CD4-positive, alpha-beta T cell (primary cell): ENCODE data around the gene TMPRSS11E. TPM values are rescaled to one million over a fixed set of nuclear protein-coding genes. Genes with fewer than 3 reads are reported as not detected.

Source experiments
- ATAC-seq: fragments of 200-7000 bp; cut with Tn5 transposase; one replicate; pipeline ENCODE4 v1.10.0; 2022; ENCODE audit warnings: mild to moderate bottlenecking; ENCODE audit not compliant: poor library complexity
- CTCF ChIA-PET: fragments of 350-600 bp; sonication (Branson Sonifier 250); formaldehyde crosslinking; loops from one replicate; lab custom pipeline; 2021; ENCODE audit warnings: antibody characterized with exemption, inconsistent platforms; lab: Charles Lee
- POLR2A ChIA-PET: fragments of 350-600 bp; sonication (Branson Sonifier 250); formaldehyde crosslinking; loops from one replicate; lab custom pipeline; 2021; ENCODE audit warnings: antibody characterized with exemption, inconsistent platforms; lab: Charles Lee
- DNase-seq, 14 experiments: peaks; one replicate each; pipeline ENCODE4 v3.0.0-alpha.2; 2013 to 2020; ENCODE audit warnings: mixed read lengths in 2 of 14
- H3K27ac ChIP-seq, 2 donors: one replicate each; pipeline versions ENCODE4 v1.5.1 to v1.7.0; 2013; ENCODE audit warnings: low read length in 2 of 2, low read depth in 1 of 2, mild to moderate bottlenecking in 1 of 2
- H3K27me3 ChIP-seq, 2 experiments: 1 replicate in 1 of 2; 2 replicates in 1 of 2; pipeline versions ENCODE4 v1.6.1 to v1.7.0; 2013; ENCODE audit warnings: low read length in 2 of 2, control low read depth in 1 of 2, mild to moderate bottlenecking in 1 of 2, moderate library complexity in 1 of 2; ENCODE audit not compliant: insufficient read depth in 2 of 2, control insufficient read depth in 1 of 2
- H3K36me3 ChIP-seq: one replicate; pipeline ENCODE4 v1.6.1; 2013; ENCODE audit warnings: low read length, control low read depth; ENCODE audit not compliant: insufficient read depth
- H3K4me1 ChIP-seq: one replicate; pipeline ENCODE4 v1.6.1; 2013; ENCODE audit warnings: low read length, control low read depth; ENCODE audit not compliant: insufficient read depth
- H3K4me3 ChIP-seq: one replicate; pipeline ENCODE4 v1.5.1; 2013; ENCODE audit warnings: mild to moderate bottlenecking, low read length, moderate library complexity
- H3K9me3 ChIP-seq, 2 experiments: 1 replicate in 1 of 2; 2 replicates in 1 of 2; pipeline versions ENCODE4 v1.6.1 to v1.7.0; 2013; ENCODE audit warnings: low read length in 2 of 2, mild to moderate bottlenecking in 2 of 2, control low read depth in 1 of 2, moderate library complexity in 1 of 2; ENCODE audit not compliant: control insufficient read depth in 1 of 2, insufficient read depth in 1 of 2
- H3K27ac Mint-ChIP-seq: one replicate; pipeline ENCODE4 v1.8.0; 2020; ENCODE audit warnings: mixed read lengths
- H3K27me3 Mint-ChIP-seq: one replicate; pipeline ENCODE4 v1.8.0; 2021; ENCODE audit warnings: mixed read lengths
- H3K36me3 Mint-ChIP-seq: one replicate; pipeline ENCODE4 v1.8.0; 2021; ENCODE audit warnings: low read depth, mixed read lengths
- H3K4me1 Mint-ChIP-seq: one replicate; pipeline ENCODE4 v1.8.0; 2021; ENCODE audit warnings: low read depth, mixed read lengths
- H3K4me3 Mint-ChIP-seq: one replicate; pipeline ENCODE4 v1.8.0; 2020; ENCODE audit warnings: mild to moderate bottlenecking, mixed read lengths
- H3K9me3 Mint-ChIP-seq: one replicate; pipeline ENCODE4 v1.8.0; 2020; ENCODE audit warnings: mixed read lengths
- intact Hi-C, 2 experiments: fragments of 100-400 bp; cut with DNase I in 1 of 2; cut with micrococcal nuclease in 1 of 2; formaldehyde crosslinking; loops; one replicate each; pipeline versions ENCODE4 v1.15.1 to v1.9.0; 2023 to 2025; cut with DNase I, micrococcal nuclease
- total RNA-seq, 174 experiments: library from RNA in 2 of 174; stranded (reverse) in 2 of 174; gene quantifications; one replicate each; pipeline ENCODE4 v1.2.3 and lab custom pipeline; 2021 to 2026
- TF ChIP-seq, protein P1 (sequence below): fragments of 200-600 bp; IDR thresholded peaks from one replicate; pipeline ENCODE4 v1.8.0; 2022; ENCODE audit warnings: antibody characterized with exemption, mild to moderate bottlenecking

Gene TMPRSS11E
- total RNA-seq, 2 experiments from 2014 or later: not detected

DNA sequence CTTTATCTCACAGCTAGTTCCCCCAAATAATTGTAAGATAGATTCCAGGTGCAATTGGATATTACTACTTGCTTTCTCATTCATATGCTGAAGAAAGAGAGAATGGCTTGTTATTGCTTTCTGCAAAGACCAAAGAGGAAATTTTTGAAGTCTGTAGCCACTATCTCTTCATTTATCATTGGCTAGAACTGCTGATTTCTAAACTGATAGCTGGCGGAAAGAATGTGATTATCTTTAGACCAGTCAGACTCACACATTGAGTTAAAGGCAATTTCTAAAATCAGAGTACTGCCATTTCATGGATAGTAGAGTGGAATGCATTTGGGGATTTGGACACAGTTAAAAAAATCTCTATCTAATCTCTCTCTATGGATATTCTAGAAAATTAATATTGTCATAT, 12.4 kb upstream of the TMPRSS11E start:
- no peak overlapping the region for H3K27ac ChIP-seq
- H3K36me3 ChIP-seq: no peaks in the 10 kb centered on the region
- H3K4me3 ChIP-seq: no peak overlapping the region
- DNase-seq (peak in 1 of 14 experiments; percentile 8), ATAC-seq (no peak)
- H3K9me3 ChIP-seq: peaks cover 0 to 4% of the 10 kb centered on the region in 2 experiments
- TF ChIP-seq, protein P1, sequence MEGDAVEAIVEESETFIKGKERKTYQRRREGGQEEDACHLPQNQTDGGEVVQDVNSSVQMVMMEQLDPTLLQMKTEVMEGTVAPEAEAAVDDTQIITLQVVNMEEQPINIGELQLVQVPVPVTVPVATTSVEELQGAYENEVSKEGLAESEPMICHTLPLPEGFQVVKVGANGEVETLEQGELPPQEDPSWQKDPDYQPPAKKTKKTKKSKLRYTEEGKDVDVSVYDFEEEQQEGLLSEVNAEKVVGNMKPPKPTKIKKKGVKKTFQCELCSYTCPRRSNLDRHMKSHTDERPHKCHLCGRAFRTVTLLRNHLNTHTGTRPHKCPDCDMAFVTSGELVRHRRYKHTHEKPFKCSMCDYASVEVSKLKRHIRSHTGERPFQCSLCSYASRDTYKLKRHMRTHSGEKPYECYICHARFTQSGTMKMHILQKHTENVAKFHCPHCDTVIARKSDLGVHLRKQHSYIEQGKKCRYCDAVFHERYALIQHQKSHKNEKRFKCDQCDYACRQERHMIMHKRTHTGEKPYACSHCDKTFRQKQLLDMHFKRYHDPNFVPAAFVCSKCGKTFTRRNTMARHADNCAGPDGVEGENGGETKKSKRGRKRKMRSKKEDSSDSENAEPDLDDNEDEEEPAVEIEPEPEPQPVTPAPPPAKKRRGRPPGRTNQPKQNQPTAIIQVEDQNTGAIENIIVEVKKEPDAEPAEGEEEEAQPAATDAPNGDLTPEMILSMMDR: no peak
- peaks cover 5% of the 10 kb centered on the region for H3K36me3 Mint-ChIP-seq
- H3K4me3 Mint-ChIP-seq: no peak overlapping the region
- no peak overlapping the region for H3K27ac Mint-ChIP-seq
- CTCF ChIA-PET: no interaction called here
- H3K4me1 ChIP-seq: peaks cover 23% of the 10 kb centered on the region
- POLR2A ChIA-PET: interaction anchor here (0.6 kb wide), 1 partner anchor 8 kb away, joined by 3 read pairs; no protein-coding TSS in a partner anchor
- no peaks in the 10 kb centered on the region for H3K27me3 Mint-ChIP-seq
- peaks cover 37% of the 10 kb centered on the region for H3K4me1 Mint-ChIP-seq
- intact Hi-C loops: loop anchor here in 1 of 2 experiments (5.0 kb wide), 1 partner anchor 58 kb away; no protein-coding TSS in a partner anchor
- H3K27me3 ChIP-seq: no peaks in the 10 kb centered on the region
- peaks cover 7% of the 10 kb centered on the region for H3K9me3 Mint-ChIP-seq

DNA sequence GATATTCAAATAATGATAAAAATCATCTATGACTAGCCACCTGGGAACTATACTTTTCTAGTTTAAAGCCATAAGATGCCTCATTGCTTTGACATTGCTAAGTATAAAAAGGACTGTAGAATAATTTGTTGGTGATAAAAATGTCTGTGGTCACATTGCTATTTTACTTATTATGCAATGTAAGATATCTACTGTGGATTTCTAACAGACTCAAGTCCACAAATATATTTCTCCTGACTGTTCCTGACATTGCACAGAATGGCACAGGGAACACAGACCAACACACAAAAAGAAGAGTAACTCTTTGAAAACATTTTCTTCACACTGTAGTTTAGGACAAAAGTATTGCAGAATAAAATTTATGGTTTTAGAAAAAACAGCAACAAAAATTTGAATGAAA, 2.2 kb upstream of the TMPRSS11E start:
- no peaks in the 10 kb centered on the region for H3K27me3 Mint-ChIP-seq

DNA sequence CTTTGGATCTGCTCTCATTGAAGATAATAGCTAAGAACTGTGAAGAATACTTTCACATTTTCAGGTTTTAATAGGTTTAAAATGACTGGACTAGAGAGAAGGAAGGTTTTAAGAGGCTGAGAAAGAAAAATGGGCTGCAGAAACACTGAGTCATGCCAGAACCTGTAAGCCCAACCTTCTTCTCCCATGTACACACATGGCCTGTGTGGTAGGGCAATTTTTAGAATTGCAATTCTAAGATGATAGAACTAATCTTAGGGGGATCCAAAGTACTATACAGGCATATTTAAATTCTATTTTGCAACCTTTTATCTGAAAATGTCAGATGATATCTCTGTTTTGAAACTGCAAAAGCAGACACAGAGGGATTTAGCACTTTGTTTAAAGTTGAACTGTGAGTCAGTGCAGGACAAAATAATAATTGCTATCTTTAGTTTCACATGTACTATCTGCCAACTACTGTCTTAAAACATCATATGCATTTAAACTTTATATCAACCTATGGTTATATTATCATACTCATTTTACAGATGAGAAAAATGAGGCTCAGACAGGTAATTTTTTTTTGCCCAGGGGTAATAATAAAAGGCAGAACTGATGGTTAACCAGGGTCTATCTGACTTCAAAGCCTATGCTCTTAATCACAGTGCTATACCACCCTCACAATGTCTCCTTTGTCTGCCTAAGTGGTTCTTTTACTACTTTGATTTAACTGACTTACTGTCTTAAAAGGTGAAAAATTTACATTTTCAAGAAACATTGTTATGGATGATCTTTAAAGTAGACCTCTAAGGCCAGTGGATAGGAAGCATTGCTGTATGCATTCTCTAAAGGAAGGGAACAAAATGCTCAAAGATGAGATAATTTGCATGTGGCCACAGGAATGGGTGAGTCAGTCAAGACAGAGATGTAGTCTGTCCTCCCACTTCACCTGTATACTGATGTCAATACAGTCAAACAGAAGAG, 4.3 kb downstream of the TMPRSS11E start:
- POLR2A ChIA-PET: no interaction called here
- DNase-seq (no peak), ATAC-seq (no peak)
- Mint-ChIP-seq H3K9me3 (no peaks in the 10 kb centered on the region), H3K27me3 (no peaks in the 10 kb centered on the region), H3K4me1 (peaks cover 26% of the 10 kb centered on the region), H3K27ac (no peak overlapping the region), H3K36me3 (no peaks in the 10 kb centered on the region), H3K4me3 (no peak overlapping the region)
- CTCF ChIA-PET: no interaction called here
- Histone ChIP-seq H3K9me3 (no peaks in the 10 kb centered on the region), H3K36me3 (no peaks in the 10 kb centered on the region), H3K4me3 (no peak overlapping the region), H3K27ac (no peak overlapping the region), H3K27me3 (no peaks in the 10 kb centered on the region), H3K4me1 (no peaks in the 10 kb centered on the region)
- intact Hi-C loops: no loop called here
- TF ChIP-seq, protein P1: no peak

More for the DNA sequence above, 2.2 kb upstream of the TMPRSS11E start:
- Histone ChIP-seq H3K4me3 (no peak overlapping the region), H3K4me1 (peaks cover 14% of the 10 kb centered on the region), H3K27me3 (no peaks in the 10 kb centered on the region), H3K36me3 (no peaks in the 10 kb centered on the region), H3K9me3 (no peaks in the 10 kb centered on the region), H3K27ac (no peak overlapping the region)
- DNase-seq (no peak), ATAC-seq (no peak)
- ChIA-PET CTCF (interaction anchor here (1.2 kb wide), 1 partner anchor 11 kb away, joined by 3 read pairs; no protein-coding TSS in a partner anchor), POLR2A (no interaction called here)
- no peak overlapping the region for H3K4me3 Mint-ChIP-seq
- intact Hi-C loops: no loop called here
- no peak overlapping the region for H3K27ac Mint-ChIP-seq
- TF ChIP-seq, protein P1: no peak
- no peaks in the 10 kb centered on the region for H3K9me3 Mint-ChIP-seq
- H3K36me3 Mint-ChIP-seq: no peaks in the 10 kb centered on the region
- peaks cover 40% of the 10 kb centered on the region for H3K4me1 Mint-ChIP-seq
